ENCODE results near the gene ZSCAN10. TPM values are rescaled to one million over a fixed set of nuclear protein-coding genes. Genes with fewer than 3 reads are reported as not detected.
"Not testable (repeated sequence)": the region's sequence is repeated elsewhere in the genome, so short reads cannot be mapped to it uniquely, and the experiment has no call there.

ZSCAN10 gene
- total RNA-seq, 1 donor from 2014 or later = not detected

GRCh38 chr16:3142327-3142726 lies 43.2 kb upstream of the ZSCAN10 start:
- Histone ChIP-seq H3K27me3 (ENCODE audit: control insufficient read depth, insufficient read depth, low read length) (no peaks in the 10 kb centered on the region), H3K36me3 (ENCODE audit: control insufficient read depth, insufficient read depth, low read length) (peaks cover 10% of the 10 kb centered on the region), H3K4me3 (ENCODE audit: low read depth, low read length) (no peak overlapping the region)
- TF ChIP-seq, protein P1, sequence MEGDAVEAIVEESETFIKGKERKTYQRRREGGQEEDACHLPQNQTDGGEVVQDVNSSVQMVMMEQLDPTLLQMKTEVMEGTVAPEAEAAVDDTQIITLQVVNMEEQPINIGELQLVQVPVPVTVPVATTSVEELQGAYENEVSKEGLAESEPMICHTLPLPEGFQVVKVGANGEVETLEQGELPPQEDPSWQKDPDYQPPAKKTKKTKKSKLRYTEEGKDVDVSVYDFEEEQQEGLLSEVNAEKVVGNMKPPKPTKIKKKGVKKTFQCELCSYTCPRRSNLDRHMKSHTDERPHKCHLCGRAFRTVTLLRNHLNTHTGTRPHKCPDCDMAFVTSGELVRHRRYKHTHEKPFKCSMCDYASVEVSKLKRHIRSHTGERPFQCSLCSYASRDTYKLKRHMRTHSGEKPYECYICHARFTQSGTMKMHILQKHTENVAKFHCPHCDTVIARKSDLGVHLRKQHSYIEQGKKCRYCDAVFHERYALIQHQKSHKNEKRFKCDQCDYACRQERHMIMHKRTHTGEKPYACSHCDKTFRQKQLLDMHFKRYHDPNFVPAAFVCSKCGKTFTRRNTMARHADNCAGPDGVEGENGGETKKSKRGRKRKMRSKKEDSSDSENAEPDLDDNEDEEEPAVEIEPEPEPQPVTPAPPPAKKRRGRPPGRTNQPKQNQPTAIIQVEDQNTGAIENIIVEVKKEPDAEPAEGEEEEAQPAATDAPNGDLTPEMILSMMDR (IDR thresholded peaks at IDR 0.05; ENCODE audit: insufficient read depth, low read length, severe bottlenecking) = no peak
- FAIRE-seq (no peak), DNase-seq (ENCODE audit: low read depth) (no peak)

- H3K36me3 ChIP-seq (ENCODE audit: control insufficient read depth, insufficient read depth, low read length) = peaks cover 10% of the 10 kb centered on the region
- TF ChIP-seq, protein P1 (IDR thresholded peaks at IDR 0.05; ENCODE audit: insufficient read depth, low read length, severe bottlenecking) = no peak
- DNase-seq (ENCODE audit: low read depth) = no peak
- H3K27me3 ChIP-seq (ENCODE audit: control insufficient read depth, insufficient read depth, low read length) = no peaks in the 10 kb centered on the region
- no peak for FAIRE-seq
- H3K4me3 ChIP-seq (ENCODE audit: low read depth, low read length) = no peak overlapping the region
These were observed 42.8 kb upstream of the ZSCAN10 start for GRCh38 chr16:3141781-3142311.

DNA sequence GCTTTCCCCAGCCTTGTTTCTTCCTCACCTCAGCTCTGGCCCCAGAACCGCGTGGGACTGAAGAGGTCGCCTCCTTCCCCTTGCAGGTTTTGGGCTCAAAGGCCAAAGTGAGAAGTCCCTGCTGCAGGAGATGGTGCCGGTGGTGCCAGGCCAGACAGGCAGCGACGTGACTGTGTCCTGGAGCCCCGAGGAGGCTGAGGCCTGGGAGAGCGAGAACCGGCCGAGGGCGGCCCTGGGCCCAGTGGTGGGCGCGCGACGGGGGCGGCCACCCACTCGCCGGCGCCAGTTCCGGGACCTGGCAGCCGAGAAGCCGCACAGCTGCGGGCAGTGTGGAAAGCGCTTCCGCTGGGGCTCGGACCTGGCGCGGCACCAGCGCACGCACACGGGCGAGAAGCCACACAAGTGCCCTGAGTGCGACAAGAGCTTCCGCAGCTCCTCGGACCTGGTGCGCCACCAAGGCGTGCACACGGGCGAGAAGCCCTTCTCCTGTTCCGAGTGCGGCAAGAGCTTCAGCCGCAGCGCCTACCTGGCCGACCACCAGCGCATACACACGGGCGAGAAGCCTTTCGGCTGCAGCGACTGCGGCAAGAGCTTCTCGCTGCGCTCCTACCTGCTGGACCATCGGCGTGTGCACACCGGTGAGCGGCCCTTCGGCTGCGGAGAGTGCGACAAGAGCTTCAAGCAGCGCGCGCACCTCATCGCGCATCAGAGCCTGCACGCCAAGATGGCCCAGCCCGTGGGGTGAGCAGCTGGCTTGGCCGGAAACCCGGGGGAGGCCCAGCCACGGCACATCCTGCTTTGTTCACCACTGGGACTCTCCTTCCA lies 41.7 kb upstream of the ZSCAN10 start:
- Histone ChIP-seq H3K4me3 (ENCODE audit: low read depth, low read length) (no peak overlapping the region), H3K27me3 (ENCODE audit: control insufficient read depth, insufficient read depth, low read length) (no peaks in the 10 kb centered on the region), H3K36me3 (ENCODE audit: control insufficient read depth, insufficient read depth, low read length) (peaks cover 10% of the 10 kb centered on the region)
- FAIRE-seq (no peak), DNase-seq (ENCODE audit: low read depth) (no peak)
- TF ChIP-seq, protein P1 (IDR thresholded peaks at IDR 0.05; ENCODE audit: insufficient read depth, low read length, severe bottlenecking) = no peak

- not testable (repeated sequence) for H3K27me3 ChIP-seq (ENCODE audit: control insufficient read depth, insufficient read depth, low read length); H3K4me3 ChIP-seq (ENCODE audit: low read depth, low read length); FAIRE-seq; H3K36me3 ChIP-seq (ENCODE audit: control insufficient read depth, insufficient read depth, low read length)
- peak; percentile 25 for DNase-seq (ENCODE audit: low read depth)
These were observed 40.5 kb upstream of the ZSCAN10 start for GRCh38 chr16:3139561-3139960.

DNA sequence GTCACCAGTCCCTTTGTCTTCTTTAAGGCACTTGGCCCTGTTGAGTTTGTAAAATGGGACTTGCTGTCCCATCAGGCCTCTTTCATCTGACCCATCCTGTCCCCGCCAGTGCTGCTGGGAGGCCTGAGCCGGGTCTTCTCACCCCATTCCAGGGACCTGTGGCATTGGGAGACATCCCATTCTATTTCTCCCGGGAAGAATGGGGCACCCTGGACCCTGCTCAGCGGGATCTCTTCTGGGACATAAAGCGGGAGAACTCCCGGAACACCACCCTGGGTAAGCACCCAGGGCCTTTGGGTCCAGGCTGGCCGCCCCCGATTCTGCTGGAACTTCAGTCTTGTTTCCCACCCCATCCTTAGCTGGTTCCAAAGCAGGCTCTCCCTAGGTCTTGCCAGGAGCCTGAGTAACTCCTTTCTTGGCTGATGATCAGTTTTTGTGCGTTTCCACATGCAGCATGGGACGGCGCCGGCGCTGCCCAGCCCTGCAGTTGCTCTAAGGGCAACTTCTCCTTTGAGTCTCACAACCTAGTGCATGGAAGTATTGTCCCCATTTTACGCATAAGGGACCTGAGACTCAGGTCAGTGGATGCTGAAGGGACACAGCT lies 39.8 kb upstream of the ZSCAN10 start:
- DNase-seq (ENCODE audit: low read depth) (no peak), FAIRE-seq (no peak)
- TF ChIP-seq, protein P1 (IDR thresholded peaks at IDR 0.05; ENCODE audit: insufficient read depth, low read length, severe bottlenecking) = no peak
- H3K36me3 ChIP-seq (ENCODE audit: control insufficient read depth, insufficient read depth, low read length) = peaks cover 10% of the 10 kb centered on the region
- no peak overlapping the region for H3K4me3 ChIP-seq (ENCODE audit: low read depth, low read length)
- no peaks in the 10 kb centered on the region for H3K27me3 ChIP-seq (ENCODE audit: control insufficient read depth, insufficient read depth, low read length)

GRCh38 chr16:3138342-3138741 lies 39.2 kb upstream of the ZSCAN10 start:
- Histone ChIP-seq H3K4me3 (ENCODE audit: low read depth, low read length) (no peak overlapping the region), H3K36me3 (ENCODE audit: control insufficient read depth, insufficient read depth, low read length) (peaks cover 10% of the 10 kb centered on the region), H3K27me3 (ENCODE audit: control insufficient read depth, insufficient read depth, low read length) (no peaks in the 10 kb centered on the region)
- TF ChIP-seq, protein P1 (IDR thresholded peaks at IDR 0.05; ENCODE audit: insufficient read depth, low read length, severe bottlenecking) = no peak
- no peak for FAIRE-seq
- DNase-seq (ENCODE audit: low read depth) = no peak

All from bronchial epithelial cell (primary cell).